Measurements from ENCODE around the gene RPL10L. TPM values are rescaled to one million over a fixed set of nuclear protein-coding genes. Genes with fewer than 3 reads are reported as not detected.

The RPL10L gene
- not detected in 2 replicates for total RNA-seq

DNA sequence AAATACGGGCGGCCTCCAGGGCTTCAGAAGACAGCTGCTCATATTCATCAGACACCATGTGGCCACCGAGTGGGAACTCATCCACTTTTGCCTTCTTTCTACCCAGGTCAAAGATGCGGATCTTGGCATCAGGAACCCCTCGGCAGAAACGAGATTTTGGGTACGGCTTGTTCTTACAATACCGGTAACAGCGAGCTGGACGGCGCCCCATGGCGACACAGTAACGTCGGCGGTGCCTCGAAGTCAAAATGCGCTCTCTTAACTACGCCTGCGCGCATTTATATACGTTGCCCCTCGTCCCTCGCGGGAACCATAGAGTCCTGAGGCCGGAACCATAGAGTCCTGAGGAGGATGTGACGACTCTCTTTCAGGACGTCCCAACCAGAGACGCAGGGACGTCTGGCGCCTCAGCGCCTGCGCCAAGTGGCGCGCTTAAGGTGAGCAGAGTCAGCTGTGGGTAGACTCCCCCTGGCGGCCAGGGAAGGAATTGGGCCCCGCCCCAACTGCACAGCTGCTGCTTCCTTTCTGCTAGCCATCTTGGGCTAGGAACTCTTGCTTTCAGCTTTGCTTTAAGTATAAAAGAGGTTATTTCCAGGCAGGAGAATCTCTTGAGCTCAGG lies at the start of gene RPL10L:
Gene RPL10L, minus strand, starts transcription at position 256 of the 619 bp plus-strand sequence. Its CDS starts 45 bp downstream, at position 211.

